Stimulated activated CD8-positive, alpha-beta memory T cell treated with anti-CD3 and anti-CD28 coated beads, Interleukin-15, amount 100 ng/mL, for 24 hours (primary cell): ENCODE results near the gene ARID1B.

Source experiments
- DNase-seq: peaks from one replicate; pipeline ENCODE4 v3.0.0-alpha.2; 2020; ENCODE audit warnings: low read depth

ARID1B gene

DNA sequence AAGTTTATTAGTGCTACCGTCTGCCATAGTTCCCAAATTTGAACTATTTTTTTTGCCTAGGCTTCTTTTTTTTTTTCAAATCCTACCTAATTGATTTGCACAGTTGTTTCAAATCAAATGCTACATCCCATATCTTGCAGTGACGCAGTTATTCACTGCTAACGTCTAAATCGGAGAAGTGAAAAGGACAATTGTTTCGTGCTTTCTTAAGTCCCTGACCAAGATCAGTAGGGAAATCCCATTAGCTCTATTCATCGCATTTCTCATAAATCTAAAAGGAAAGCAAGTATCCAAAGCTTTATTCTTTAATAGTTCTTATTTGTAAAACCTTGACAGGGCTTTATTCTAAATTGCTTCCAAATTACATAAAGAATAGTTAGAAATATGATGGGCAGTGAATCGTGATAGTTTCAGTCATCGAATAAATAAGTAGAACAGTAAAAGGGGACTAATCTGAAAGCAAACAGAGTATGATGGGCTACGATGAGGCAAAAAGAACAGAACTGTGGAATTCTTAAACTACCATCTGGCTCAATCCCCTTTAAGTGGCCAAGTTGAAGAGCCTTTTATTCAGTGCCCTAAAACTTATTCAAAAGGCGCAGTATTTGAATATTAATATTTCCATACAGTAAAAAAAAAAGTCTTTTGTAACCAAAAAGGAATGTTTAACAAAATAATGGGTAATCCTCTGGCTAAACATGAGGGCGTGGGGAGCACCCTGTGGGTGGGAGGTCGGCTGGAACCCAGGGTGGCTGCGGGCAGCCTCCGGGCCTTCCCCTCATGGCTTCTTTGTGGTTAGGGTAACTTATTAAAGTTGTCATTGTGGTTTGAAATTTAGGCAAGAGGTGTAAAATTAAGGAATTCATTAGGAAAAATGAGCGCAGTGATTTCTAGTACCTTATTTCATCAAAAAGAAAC, 3.0 kb upstream of the ARID1B start:
- DNase-seq: no peak

DNA sequence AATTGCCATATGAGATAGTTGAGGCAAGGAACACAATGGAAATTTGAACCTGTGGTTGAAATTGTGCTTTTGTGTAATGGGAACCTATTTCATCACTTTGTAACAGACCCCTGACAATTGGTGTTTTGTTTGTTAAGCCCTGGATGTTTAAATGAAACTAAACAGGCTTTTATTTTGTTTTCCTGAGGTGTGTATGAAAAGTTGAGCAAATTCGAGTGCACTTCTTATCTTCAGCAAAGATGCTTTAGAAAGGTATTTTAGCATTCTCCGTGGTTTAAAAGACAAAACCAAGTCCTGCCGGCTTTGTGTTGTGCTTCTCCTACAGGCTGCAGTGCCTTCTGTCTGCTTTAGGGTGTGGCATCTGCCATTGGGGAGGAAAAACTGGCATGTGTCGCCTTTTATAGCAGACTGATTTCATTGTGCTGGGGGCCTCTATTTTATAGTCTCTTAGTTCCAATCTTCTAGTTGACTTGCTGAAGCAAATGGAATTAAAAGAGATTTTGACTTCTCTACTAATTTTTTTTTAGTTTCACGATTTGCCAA, 2.2 kb upstream of the ARID1B start:
- no peak for DNase-seq

DNA sequence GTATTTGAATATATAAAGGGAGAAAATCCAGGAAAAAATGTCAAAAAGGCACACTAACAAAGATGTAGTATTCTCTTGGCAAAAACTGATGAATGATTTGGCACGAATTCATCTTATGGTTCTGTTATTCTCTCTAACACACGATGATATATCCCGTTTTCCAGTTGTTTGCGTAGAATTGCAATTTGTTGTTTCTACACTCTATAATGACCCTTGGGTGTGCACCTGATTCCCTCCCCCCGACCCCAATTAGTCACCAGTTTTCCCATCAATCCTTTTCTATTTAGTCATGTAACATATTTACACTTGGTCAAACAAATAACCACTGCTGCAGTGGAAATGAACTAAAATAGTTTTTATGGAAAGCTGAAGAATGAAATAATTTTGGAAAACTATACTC, 1.5 kb upstream of the ARID1B start:
- no peak for DNase-seq

DNA sequence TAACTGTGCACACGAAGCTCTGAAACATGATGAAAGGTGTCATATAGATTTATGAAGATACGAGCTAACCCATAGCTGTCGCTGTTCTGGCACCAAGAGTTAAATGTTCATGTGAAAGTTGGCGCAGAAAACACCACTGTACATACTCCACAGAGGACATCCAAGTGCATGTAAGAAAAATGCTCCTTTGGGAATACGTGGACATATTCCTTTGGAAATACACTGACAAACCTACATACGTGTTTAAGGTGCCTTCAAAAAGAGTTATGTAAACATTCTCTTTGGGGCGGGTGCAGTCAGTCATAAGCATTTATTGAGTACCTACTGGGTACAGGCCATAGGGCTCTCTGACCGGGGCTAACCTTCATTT, 723 bp upstream of the ARID1B start:
- no peak for DNase-seq

DNA sequence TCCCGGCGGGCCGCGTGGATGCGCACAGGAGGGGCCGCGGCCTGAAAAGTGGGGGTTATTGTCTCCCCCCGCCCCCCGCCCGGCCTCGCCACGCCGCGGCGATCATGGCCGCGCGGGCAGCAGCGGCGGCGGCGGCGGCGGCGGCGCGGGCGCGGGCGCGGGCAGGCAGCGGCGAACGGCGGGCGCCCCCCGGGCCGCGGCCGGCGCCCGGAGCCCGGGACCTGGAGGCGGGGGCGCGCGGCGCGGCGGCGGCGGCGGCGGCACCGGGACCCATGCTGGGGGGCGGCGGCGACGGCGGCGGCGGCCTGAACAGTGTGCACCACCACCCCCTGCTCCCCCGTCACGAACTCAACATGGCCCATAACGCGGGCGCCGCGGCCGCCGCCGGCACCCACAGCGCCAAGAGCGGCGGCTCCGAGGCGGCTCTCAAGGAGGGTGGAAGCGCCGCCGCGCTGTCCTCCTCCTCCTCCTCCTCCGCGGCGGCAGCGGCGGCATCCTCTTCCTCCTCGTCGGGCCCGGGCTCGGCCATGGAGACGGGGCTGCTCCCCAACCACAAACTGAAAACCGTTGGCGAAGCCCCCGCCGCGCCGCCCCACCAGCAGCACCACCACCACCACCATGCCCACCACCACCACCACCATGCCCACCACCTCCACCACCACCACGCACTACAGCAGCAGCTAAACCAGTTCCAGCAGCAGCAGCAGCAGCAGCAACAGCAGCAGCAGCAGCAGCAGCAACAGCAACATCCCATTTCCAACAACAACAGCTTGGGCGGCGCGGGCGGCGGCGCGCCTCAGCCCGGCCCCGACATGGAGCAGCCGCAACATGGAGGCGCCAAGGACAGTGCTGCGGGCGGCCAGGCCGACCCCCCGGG, 637 bp downstream of the ARID1B start:
- DNase-seq: peak; percentile 41

DNA sequence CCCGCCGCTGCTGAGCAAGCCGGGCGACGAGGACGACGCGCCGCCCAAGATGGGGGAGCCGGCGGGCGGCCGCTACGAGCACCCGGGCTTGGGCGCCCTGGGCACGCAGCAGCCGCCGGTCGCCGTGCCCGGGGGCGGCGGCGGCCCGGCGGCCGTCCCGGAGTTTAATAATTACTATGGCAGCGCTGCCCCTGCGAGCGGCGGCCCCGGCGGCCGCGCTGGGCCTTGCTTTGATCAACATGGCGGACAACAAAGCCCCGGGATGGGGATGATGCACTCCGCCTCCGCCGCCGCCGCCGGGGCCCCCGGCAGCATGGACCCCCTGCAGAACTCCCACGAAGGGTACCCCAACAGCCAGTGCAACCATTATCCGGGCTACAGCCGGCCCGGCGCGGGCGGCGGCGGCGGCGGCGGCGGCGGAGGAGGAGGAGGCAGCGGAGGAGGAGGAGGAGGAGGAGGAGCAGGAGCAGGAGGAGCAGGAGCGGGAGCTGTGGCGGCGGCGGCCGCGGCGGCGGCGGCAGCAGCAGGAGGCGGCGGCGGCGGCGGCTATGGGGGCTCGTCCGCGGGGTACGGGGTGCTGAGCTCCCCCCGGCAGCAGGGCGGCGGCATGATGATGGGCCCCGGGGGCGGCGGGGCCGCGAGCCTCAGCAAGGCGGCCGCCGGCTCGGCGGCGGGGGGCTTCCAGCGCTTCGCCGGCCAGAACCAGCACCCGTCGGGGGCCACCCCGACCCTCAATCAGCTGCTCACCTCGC, 1.5 kb downstream of the ARID1B start:
- peak; percentile 23 for DNase-seq

DNA sequence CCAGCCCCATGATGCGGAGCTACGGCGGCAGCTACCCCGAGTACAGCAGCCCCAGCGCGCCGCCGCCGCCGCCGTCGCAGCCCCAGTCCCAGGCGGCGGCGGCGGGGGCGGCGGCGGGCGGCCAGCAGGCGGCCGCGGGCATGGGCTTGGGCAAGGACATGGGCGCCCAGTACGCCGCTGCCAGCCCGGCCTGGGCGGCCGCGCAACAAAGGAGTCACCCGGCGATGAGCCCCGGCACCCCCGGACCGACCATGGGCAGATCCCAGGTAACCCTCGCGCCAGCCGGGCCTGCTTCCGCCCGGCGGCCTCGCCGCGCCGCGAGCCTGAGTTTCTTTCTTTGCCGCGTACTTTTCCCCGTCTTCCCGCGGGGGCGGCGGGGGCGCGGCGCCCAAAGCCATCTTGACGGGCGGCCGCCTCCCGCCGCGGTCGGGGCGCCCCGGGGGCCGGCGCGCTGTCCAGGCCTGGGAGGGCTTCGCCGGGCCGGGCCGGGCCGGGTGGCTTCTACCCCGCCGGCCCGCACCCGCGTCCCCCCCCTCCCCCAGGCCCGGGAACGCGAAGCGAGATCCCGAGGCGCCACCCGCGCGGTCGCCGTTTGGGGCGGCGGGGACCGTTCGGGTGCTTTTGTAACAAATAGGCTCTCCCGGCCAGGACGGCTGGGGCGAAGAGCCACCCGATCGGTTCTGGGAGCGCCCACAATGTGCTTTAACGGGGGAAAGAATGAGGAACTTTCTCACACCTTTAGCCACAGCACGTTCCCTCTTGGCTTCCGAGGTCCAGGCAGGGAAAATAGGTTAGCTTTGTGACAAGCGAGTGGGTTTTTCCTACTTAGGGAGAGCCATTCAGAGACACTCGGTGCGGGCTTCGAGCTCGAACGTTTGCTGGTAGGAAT, 2.3 kb downstream of the ARID1B start:
- DNase-seq: peak; percentile 35

DNA sequence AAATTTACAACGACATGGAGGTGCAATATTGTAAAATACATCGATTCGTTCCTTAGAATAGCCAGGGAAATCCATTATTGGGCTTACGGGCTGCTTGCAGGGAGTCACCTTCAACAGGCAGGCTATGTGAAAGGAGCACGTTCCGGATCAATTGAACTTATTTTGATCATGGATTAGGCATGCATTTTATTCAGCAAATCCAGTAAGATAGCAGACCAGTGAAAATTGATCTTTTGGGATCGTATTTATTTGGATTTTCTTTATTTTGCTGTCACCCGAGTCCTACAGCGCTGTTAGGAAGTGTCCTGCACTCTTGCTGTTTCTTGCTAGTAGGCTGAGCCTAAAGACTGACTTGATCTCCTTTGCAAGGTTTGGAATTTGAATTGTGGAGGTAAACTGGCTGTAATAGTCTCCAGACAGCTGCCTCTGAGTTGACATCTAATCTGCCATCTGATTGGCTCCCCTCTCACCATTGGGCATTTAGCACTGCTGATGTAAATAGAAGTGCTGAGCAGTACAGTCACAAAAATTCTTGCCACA, 3.0 kb downstream of the ARID1B start:
- no peak for DNase-seq

DNA sequence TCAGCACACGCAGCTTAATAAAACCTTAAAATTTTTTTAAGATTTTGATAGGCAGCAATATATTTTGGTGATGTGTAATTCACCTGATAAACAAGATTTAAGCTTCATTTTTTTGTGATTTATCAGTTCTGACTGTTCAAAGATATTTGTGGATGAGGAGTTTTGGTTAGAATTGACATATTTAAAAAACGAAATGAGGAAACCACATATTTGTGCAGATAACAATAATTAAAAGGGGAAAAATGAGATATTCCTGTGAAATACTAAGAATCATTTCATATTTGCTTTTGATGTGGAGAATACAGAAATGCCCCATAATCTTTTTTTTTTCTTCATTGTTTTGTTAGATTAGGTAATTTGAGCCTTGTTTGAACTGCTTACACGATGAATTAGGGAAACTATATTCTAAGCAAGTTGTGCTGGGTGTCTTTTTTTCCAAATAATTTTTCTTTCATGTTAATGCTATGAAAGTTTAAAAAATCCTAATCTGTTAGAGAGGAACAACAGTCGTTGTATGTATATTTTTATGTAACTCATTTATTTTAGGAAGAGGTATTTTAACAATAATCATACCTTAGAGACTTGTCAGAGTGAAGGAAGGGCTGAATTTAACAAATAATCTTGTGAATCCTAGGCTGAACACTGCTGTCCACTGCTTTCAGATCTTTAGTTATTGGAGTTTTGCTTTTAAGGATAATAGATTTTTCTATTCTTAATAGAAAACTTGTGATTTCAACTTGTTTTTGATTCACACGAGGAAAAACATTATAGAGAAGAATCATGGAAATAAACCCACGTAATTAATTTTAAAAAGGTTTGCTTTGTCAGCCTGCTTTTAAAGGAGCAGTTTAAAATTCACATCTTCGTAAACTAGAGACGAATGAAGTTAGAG, 4.0 kb downstream of the ARID1B start:
- DNase-seq: no peak

DNA sequence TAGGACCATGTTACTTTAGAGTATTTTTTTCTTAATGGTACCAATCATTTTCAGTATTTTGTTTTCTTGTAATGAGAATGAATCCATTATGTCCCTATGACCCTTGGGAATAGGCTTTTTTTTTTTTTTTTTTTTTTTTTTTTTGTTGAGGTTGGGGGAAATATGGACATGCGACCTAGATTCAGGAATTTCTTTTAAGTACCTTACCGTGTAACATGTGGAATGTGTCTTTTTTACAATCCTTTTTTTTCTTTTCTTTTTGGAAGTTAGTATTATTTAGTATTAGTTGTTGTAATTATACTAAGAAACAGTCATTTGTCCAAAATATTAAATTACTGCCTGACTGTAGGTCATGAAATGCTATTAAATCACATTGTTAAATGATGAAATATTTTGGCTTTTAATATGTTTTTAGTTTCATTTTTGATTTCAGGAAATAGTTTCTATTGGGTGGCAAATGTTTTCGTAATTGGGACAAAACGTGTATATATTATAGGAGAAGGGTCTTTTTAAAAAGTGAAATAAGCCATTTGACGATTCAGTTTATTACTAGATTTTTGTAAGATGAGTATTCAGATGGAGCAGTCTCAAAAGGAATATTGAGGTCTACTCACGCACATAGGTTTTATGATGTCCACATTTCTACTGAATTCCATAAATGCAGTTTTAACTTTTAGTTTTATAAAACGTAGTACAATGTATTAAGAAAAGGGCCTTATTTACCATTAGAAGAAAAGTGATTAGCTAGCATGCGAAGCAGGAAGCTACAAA, 4.9 kb downstream of the ARID1B start:
- no peak for DNase-seq

DNA sequence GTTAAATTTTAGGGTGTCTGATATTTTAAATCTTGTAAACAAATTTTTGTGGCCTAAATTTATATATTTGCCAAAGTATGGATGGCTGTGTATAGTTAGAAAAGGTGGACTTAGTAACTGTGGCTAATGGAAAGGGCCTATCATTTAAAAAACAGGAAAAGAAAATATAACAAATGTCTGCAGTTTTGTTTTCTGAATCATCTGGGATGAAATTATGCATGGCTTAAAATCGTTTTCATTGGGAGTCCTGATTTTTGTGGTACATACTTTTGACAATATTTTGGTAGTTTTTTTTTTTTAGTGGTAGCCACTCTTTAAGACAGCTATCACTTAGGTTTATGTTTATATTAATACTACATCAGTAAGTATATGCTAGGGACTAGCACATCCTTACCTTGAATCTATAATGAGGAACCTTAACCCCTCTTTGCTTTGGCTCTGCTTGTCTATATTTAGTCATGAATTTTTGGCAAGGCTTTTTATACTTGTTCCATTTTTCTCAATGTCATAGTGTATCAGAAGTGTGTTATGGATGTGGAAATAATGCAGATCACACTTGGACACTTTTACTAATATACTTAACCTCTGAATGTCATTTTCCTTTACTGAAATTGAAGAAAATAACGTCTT, 5.6 kb downstream of the ARID1B start:
- no peak for DNase-seq

DNA sequence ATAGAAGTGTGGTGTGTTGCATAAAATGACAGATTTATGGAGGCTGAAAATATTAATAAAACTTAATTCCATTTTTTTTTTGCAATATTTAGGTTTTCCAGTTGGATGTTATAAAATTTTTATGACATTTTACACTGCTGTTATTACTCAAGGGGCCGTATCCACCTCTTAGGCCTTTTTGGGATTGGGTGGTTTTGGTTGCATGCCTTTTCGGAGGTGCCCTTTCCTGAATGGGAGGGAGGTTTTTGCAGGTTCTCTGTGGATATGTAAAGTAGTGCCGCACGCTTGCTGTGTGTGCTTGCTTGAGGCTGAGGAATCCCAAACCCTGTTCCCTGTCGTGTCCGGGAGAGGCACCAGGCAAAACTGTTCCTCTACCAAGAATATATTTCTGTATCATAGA, 6.8 kb downstream of the ARID1B start:
- DNase-seq: no peak

DNA sequence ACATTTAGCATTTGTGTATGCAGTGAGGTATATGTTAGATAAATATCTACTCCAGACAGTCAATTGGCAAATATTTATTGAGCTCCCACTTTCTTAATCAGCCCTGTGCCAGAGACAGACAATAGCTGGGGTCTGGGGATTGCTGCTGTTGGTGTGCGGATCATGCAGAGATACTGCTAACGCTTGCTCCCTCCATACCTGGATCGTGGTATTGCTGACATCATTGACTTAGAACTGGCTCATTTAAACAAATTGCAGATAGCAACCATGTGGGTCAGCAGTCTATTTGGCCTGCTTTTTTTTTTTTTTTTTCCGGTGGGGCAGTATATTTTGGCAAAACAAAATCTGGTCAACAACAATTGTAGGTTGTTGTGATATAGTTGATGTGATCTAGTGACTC, 9.5 kb downstream of the ARID1B start:
- DNase-seq: no peak

DNA sequence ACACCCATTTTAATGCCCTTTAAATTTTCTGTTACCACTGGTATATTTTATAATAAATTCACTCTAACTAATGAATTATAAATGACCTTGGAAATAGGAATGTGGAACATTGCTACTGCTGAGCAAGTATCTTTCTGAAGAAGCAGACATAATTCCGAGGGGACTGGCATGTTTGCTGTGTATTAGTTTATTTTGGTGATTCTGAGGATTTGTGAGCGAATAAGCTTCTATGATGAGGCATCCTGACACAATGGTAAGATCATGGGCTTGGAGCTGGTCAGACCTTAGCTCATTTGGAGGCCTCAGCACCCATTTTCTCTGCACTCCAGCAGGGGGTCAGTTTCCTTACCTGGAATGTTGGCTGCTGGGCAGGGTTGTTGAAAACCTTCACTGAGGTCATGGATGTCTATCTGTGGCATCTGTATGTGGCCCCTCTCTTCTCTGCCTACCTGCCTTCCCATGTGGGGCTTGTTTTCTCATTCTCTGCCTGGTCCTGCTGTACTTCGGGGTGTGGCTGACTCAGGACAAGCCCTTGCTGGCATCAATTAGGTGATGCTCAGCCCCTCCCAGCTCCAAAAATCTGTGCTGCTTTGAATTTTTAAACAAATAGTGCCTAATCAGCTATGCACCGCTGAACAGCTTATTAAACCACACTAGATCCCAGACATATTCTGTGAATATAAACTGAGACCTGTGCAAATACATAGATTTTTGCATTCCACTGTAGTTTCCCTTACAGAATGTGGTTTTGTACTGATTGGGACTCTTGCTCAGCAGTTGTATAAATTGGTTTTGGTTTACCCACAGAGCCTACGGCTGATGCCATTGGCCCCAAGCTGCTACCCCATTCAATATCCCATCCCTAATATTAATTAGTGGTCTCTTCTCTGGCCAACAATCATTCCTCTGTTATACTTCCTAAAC, 10.7 kb downstream of the ARID1B start:
- DNase-seq: no peak

DNA sequence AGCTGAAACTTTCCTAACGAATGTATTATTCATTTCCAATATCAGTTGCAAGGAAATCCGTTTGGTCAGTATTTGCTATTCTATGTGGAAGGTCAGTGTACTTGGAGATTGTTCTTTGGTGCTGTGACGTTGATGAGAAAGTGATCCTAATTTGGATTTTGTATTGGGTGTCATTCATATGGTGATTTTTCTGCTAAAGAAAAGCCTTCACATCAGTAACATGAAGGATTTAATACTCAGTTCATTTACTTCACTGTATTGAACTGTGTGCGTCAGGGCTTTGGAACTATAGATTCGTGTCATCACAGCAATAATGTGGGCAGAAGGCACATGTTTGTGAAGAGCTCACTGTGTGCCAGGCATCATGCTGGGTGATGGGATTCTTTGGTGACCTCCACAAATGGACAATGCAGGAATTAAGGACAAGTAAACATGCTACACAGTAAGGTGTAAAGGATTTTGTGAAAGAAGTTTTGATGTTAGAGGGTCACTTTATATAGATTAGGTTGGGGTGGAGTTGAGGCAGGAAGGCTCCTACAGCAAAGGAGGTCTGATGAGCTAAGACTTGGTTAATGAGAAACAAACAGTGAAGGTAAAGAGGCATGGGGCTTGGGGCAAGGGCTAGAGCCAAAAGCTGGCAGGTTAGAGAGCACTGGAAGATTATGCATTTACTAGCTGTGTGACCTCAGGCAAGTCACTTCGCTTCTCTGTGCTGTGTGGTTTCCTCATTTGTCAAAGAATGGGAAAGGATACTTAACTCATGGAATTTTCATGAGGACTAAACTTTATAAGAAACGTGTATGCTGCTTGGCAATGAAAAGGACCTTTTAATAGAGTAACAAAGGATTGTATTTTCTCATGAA, 12.1 kb downstream of the ARID1B start:
- DNase-seq: no peak

DNA sequence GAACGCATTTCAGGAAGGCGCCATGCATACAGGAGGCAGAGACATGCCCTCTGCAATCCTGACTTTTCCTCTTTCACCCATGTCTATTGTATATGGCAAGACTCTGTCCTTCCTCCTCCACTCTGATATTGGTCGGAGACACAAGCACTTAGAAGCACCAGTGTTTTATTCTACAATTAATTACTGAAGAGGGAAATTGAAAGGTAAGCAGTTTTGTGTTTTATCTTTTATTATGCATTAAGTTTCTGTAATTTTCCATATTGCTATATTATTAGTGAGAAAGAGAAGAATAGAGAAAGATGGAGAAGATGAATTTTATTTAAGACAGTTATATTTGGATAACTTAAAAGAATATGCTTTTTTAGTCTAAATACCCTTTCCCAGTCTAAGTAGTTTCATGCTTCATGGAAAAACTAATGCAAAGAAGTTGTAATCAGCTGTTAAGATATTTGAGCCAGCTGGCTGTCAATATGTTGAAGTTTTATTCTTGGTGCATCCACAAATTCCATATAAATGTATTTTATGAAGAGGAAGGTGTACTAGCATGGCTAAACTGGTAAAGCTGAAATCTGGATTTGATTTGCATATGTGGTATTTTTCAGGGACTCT, 13.6 kb downstream of the ARID1B start:
- DNase-seq: no peak
